HepG2 (cell line): ENCODE data around the gene ANTXR1. TPM values are rescaled to one million over a fixed set of nuclear protein-coding genes. Genes with fewer than 3 reads are reported as not detected.
A peak's percentile ranks its signal among the peaks of the same experiment; 100 is the strongest.

Experiments
- FOXA3 ChIP-seq: IDR thresholded peaks from 2 replicates; pipeline ENCODE4 v1.6.1; 2016; ENCODE audit warnings: missing genetic modification reagents, missing compliant biosample characterization
- GABPA ChIP-seq, 2 experiments: IDR thresholded peaks; 2 replicates each; pipeline ENCODE4 v1.6.1; 2011 to 2016; ENCODE audit warnings: low read depth in 2 of 2, low read length in 1 of 2, missing biosample characterization in 1 of 2, missing genetic modification characterization in 1 of 2
- MLX ChIP-seq: IDR thresholded peaks from 2 replicates; pipeline ENCODE4 v1.6.1; 2016
- MXD3 ChIP-seq: IDR thresholded peaks from 2 replicates; pipeline ENCODE4 v1.6.1; 2016; ENCODE audit warnings: mild to moderate bottlenecking, missing biosample characterization, missing genetic modification reagents
- REPIN1 ChIP-seq: sonication (generic); formaldehyde crosslinking; IDR thresholded peaks from 2 replicates; pipeline ENCODE4 v1.8.0; 2022; ENCODE audit warnings: missing genetic modification reagents, low read depth, mild to moderate bottlenecking, borderline replicate concordance
- ZNF331 ChIP-seq: sonication (generic); formaldehyde crosslinking; IDR thresholded peaks from 2 replicates; pipeline ENCODE4 v1.4.0; 2020; ENCODE audit warnings: missing genetic modification reagents
- ZNF556 ChIP-seq: sonication (generic); formaldehyde crosslinking; IDR thresholded peaks from 2 replicates; pipeline ENCODE4 v1.4.0; 2020; ENCODE audit warnings: mild to moderate bottlenecking, missing genetic modification reagents, borderline replicate concordance
- ZNF605 ChIP-seq: sonication (generic); formaldehyde crosslinking; IDR thresholded peaks from 2 replicates; pipeline ENCODE4 v1.8.0; 2022; ENCODE audit warnings: mild to moderate bottlenecking, missing genetic modification reagents
- ZNF646 ChIP-seq: sonication (generic); formaldehyde crosslinking; IDR thresholded peaks from 2 replicates; pipeline ENCODE4 v1.9.0; 2021; ENCODE audit warnings: mild to moderate bottlenecking, missing genetic modification reagents
- ZNF674 ChIP-seq: sonication (generic); formaldehyde crosslinking; IDR thresholded peaks from 2 replicates; pipeline ENCODE4 v1.5.0; 2020; ENCODE audit warnings: low read depth, mild to moderate bottlenecking, missing genetic modification reagents
- ZNF883 ChIP-seq: sonication (generic); formaldehyde crosslinking; IDR thresholded peaks from 2 replicates; pipeline ENCODE4 v1.5.1; 2020; ENCODE audit warnings: mild to moderate bottlenecking, missing genetic modification reagents; ENCODE audit errors: not compliant biosample characterization
- polyA plus RNA-seq, 8 experiments: library from polyadenylated mRNA; depleted of rRNA in 3 of 8; stranded (reverse) in 7 of 8; unstranded in 1 of 8; fragments of >200 nt; fragmentation: Illumina TruSeq in 4 of 8; extraction: Trizol in 4 of 8; gene quantifications; 2 replicates each; pipeline versions ENCODE4 v1.2.1 to v1.2.3, GENCODE V29; 2011 to 2016; ENCODE audit warnings: low read depth in 4 of 8, missing spikeins in 1 of 8, mixed read lengths in 1 of 8; ENCODE audit not compliant: insufficient read depth in 1 of 8
- total RNA-seq, 5 experiments: library from RNA; depleted of rRNA; stranded (reverse); fragments of >200 nt; fragmentation: Illumina TruSeq; extraction: Trizol; gene quantifications; 2 replicates each; pipeline ENCODE4 v1.2.3, GENCODE V29; 2016; ENCODE audit warnings: low read depth in 1 of 5
- TF ChIP-seq, protein P1 (sequence below): sonication (generic); formaldehyde crosslinking; IDR thresholded peaks from 2 replicates; pipeline ENCODE4 v1.4.0; 2020; ENCODE audit warnings: missing genetic modification reagents, borderline replicate concordance
- TF ChIP-seq, protein P2 (sequence below): sonication (generic); formaldehyde crosslinking; IDR thresholded peaks from 2 replicates; pipeline ENCODE4 v1.5.1; 2020; ENCODE audit warnings: mild to moderate bottlenecking, moderate library complexity, missing genetic modification reagents

Gene ANTXR1
- total and polyA plus RNA-seq, 2 of the 13 experiments (the other 11 are each of a cell fraction or from before 2014, with no cell fraction given): 4.5 to 12.7 TPM

DNA sequence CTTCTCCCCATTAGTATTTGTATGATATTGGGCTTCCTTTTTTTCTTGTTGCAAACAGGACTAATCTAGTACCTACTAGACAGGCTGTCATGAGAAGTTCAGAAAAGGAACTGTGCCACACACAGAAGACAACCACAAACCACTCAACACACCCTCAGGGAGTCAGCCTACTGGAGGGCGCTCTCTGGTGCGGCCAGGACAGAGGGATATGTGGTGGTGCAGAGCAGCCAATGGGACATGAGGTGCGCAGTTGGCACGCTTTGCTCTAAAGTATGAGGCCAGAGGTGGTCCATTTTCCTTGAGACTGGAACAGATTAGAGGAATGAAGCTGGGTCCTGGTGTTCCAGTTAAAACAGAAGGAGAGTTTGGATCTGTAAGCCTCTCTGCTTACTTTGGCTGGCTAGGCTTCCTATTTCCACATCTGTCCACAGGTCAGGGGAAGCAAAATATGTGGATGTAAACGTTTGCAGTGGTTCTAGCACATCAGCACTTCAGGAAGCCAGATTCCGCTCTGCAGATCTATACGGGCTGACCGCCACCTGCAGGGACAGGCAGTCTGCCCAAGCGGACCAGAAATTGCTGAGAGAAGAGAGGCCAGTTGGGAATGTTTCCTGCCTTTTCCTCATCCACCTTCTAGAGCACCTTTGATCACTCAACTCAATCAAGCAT lies 260.0 kb downstream of the ANTXR1 start (continued):
- TF ChIP-seq, protein P1, sequence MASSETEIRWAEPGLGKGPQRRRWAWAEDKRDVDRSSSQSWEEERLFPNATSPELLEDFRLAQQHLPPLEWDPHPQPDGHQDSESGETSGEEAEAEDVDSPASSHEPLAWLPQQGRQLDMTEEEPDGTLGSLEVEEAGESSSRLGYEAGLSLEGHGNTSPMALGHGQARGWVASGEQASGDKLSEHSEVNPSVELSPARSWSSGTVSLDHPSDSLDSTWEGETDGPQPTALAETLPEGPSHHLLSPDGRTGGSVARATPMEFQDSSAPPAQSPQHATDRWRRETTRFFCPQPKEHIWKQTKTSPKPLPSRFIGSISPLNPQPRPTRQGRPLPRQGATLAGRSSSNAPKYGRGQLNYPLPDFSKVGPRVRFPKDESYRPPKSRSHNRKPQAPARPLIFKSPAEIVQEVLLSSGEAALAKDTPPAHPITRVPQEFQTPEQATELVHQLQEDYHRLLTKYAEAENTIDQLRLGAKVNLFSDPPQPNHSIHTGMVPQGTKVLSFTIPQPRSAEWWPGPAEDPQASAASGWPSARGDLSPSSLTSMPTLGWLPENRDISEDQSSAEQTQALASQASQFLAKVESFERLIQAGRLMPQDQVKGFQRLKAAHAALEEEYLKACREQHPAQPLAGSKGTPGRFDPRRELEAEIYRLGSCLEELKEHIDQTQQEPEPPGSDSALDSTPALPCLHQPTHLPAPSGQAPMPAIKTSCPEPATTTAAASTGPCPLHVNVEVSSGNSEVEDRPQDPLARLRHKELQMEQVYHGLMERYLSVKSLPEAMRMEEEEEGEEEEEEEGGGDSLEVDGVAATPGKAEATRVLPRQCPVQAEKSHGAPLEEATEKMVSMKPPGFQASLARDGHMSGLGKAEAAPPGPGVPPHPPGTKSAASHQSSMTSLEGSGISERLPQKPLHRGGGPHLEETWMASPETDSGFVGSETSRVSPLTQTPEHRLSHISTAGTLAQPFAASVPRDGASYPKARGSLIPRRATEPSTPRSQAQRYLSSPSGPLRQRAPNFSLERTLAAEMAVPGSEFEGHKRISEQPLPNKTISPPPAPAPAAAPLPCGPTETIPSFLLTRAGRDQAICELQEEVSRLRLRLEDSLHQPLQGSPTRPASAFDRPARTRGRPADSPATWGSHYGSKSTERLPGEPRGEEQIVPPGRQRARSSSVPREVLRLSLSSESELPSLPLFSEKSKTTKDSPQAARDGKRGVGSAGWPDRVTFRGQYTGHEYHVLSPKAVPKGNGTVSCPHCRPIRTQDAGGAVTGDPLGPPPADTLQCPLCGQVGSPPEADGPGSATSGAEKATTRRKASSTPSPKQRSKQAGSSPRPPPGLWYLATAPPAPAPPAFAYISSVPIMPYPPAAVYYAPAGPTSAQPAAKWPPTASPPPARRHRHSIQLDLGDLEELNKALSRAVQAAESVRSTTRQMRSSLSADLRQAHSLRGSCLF (CRISPR knock-in tag): no peak
- TF ChIP-seq, protein P2, sequence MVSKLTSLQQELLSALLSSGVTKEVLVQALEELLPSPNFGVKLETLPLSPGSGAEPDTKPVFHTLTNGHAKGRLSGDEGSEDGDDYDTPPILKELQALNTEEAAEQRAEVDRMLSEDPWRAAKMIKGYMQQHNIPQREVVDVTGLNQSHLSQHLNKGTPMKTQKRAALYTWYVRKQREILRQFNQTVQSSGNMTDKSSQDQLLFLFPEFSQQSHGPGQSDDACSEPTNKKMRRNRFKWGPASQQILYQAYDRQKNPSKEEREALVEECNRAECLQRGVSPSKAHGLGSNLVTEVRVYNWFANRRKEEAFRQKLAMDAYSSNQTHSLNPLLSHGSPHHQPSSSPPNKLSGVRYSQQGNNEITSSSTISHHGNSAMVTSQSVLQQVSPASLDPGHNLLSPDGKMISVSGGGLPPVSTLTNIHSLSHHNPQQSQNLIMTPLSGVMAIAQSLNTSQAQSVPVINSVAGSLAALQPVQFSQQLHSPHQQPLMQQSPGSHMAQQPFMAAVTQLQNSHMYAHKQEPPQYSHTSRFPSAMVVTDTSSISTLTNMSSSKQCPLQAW (CRISPR knock-in tag): 0 out of 2 replicates have a peak, but pooled peaks have one; percentile 47
- TF ChIP-seq GABPA (IDR thresholded peaks at IDR 0.05; ENCODE audit: low read depth, low read length) (no peak), GABPA (CRISPR knock-in tag; IDR thresholded peaks at IDR 0.05; ENCODE audit: low read depth) (no peak), REPIN1 (CRISPR knock-in tag) (no peak), FOXA3 (CRISPR knock-in tag) (peak; percentile 71), ZNF605 (no peak), ZNF646 (CRISPR knock-in tag) (no peak), ZNF883 (CRISPR knock-in tag) (no peak), MLX (CRISPR knock-in tag) (no peak), ZNF331 (CRISPR knock-in tag) (peak; percentile 63), ZNF674 (CRISPR knock-in tag) (no peak), MXD3 (no peak), ZNF556 (peak; percentile 50; the same call in 1 of the 2 replicates)
